Suprapubic skin (tissue), 3 donors: ENCODE data around the gene ITM2C.

ENCODE experiments used
- POLR2A ChIP-seq, 2 donors: fragments of 450-650 bp; IDR thresholded peaks; one replicate each; pipeline ENCODE4 v1.6.1; 2017; ENCODE audit warnings: antibody characterized with exemption in 2 of 2, mild to moderate bottlenecking in 2 of 2, moderate library complexity in 2 of 2
- TF ChIP-seq, protein P1 (sequence below), 2 donors: fragments of 200-600 bp in 1 of 2; fragments of 450-650 bp in 1 of 2; sonication (generic) in 1 of 2; IDR thresholded peaks; one replicate each; pipeline ENCODE4 v1.5.1; 2016 to 2019; ENCODE audit warnings: antibody characterized with exemption in 2 of 2, mild to moderate bottlenecking in 1 of 2, moderate library complexity in 1 of 2

DNA sequence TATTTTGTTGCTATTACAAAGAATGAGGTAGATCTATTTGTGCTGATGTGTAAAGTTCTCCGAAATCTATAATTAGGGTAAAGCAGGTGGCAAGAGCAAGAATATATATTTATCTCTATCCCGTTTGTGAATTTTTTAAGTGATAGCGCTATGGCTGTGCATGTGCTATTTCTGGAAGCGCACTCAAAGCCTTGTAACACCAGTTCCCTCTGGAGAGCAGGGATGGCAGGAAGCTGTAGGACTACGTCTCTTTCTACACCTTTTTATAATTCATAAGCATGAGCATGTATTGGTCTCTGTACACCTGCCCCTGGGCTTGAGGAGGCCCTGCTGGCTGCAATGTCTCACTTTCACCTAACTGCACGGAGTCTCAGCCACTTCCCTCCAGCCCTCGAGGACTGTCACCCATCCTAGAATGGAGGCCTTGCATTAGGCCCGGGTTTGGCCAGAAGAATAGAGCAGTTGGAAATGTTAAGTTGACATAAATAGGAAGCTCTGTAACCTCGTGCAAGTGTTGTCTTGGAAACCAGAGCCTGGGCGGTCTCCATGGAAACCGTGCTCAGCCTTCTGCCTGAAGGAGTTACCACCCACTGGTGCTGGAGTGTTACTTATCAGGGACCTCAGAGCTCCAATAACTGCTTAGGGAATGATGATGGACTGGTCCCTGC is 20.9 kb downstream of the ITM2C start:
- TF ChIP-seq POLR2A (IDR thresholded peaks at IDR 0.05) = no peak
- TF ChIP-seq, protein P1, sequence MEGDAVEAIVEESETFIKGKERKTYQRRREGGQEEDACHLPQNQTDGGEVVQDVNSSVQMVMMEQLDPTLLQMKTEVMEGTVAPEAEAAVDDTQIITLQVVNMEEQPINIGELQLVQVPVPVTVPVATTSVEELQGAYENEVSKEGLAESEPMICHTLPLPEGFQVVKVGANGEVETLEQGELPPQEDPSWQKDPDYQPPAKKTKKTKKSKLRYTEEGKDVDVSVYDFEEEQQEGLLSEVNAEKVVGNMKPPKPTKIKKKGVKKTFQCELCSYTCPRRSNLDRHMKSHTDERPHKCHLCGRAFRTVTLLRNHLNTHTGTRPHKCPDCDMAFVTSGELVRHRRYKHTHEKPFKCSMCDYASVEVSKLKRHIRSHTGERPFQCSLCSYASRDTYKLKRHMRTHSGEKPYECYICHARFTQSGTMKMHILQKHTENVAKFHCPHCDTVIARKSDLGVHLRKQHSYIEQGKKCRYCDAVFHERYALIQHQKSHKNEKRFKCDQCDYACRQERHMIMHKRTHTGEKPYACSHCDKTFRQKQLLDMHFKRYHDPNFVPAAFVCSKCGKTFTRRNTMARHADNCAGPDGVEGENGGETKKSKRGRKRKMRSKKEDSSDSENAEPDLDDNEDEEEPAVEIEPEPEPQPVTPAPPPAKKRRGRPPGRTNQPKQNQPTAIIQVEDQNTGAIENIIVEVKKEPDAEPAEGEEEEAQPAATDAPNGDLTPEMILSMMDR (IDR thresholded peaks at IDR 0.05) = no peak
